Small intestine (tissue), 16 donors: Measurements from ENCODE around the gene DIPK2A. TPM values are rescaled to one million over a fixed set of nuclear protein-coding genes. Genes with fewer than 3 reads are reported as not detected.

ENCODE experiments used
- DNase-seq, 2 donors: peaks; one replicate each; pipeline versions ENCODE4 v3.0.0 to v3.0.0-alpha.2; 2013
- FAIRE-seq: peaks from 2 replicates; lab custom pipeline; 2012; peaks lifted over from hg19 to GRCh38; lab: Jason Lieb, UNC
- H3K27ac ChIP-seq, 3 donors: one replicate each; pipeline ENCODE4 v1.5.1; 2013; ENCODE audit warnings: low read length in 2 of 3, mild to moderate bottlenecking in 2 of 3, control low read depth in 1 of 3, inconsistent platforms in 1 of 3, low read depth in 1 of 3, moderate library complexity in 1 of 3
- H3K27me3 ChIP-seq, 3 donors: one replicate each; pipeline ENCODE4 v1.6.1; 2013; ENCODE audit warnings: low read length in 3 of 3, inconsistent platforms in 1 of 3; ENCODE audit not compliant: control insufficient read depth in 3 of 3, insufficient read depth in 3 of 3
- H3K36me3 ChIP-seq, 3 donors: one replicate each; pipeline ENCODE4 v1.6.1; 2013; ENCODE audit warnings: low read length in 3 of 3, inconsistent platforms in 1 of 3, low read depth in 1 of 3, mild to moderate bottlenecking in 1 of 3, moderate library complexity in 1 of 3; ENCODE audit not compliant: control insufficient read depth in 3 of 3, insufficient read depth in 2 of 3
- H3K4me1 ChIP-seq, 3 donors: one replicate each; pipeline ENCODE4 v1.6.1; 2013; ENCODE audit warnings: low read length in 2 of 3, inconsistent platforms in 1 of 3, low read depth in 1 of 3, mild to moderate bottlenecking in 1 of 3, moderate library complexity in 1 of 3; ENCODE audit not compliant: control insufficient read depth in 3 of 3, insufficient read depth in 2 of 3
- H3K4me3 ChIP-seq, 3 donors: one replicate each; pipeline ENCODE4 v1.5.1; 2013; ENCODE audit warnings: low read length in 3 of 3, control low read depth in 1 of 3, inconsistent platforms in 1 of 3, low read depth in 1 of 3, mild to moderate bottlenecking in 1 of 3, moderate library complexity in 1 of 3
- H3K9me3 ChIP-seq, 2 donors: one replicate each; pipeline ENCODE4 v1.6.1; 2013; ENCODE audit warnings: low read depth in 1 of 2, low read length in 1 of 2; ENCODE audit not compliant: control insufficient read depth in 2 of 2, insufficient read depth in 1 of 2
- WGBS, 3 donors: extraction: QIAGEN DNeasy Blood & Tissue Kit; methylation state at CpG; one replicate each; pipeline ENCODE4 v1.1.7; 2013; 5-methylcytosine and 5-hydroxymethylcytosine counted together
- long read RNA-seq, 10 donors: transcript quantifications; one replicate each; lab custom pipeline, GENCODE V29; 2026
- polyA plus RNA-seq, 4 donors: library from polyadenylated mRNA; stranded (reverse) in 3 of 4; unstranded in 1 of 4; fragments of 200-250 nt in 3 of 4; fragments of 120-200 nt in 1 of 4; gene quantifications; one replicate each; pipeline versions ENCODE4 v1.2.1 to v1.2.3, GENCODE V29; 2013
- donor health status: healthy with polysubstance abuse.
- donor health status: control.
- donor health status: control.
- donor health status: Bipolar disorder and iron deficiency.
- donor health status: healthy.

The DIPK2A gene, protein sequence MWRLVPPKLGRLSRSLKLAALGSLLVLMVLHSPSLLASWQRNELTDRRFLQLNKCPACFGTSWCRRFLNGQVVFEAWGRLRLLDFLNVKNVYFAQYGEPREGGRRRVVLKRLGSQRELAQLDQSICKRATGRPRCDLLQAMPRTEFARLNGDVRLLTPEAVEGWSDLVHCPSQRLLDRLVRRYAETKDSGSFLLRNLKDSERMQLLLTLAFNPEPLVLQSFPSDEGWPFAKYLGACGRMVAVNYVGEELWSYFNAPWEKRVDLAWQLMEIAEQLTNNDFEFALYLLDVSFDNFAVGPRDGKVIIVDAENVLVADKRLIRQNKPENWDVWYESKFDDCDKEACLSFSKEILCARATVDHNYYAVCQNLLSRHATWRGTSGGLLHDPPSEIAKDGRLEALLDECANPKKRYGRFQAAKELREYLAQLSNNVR
- 10 to 100 TPM in 1 of 4 donors, 1 to 10 TPM in 3; 2.7 to 39.3 (median 5.2) TPM for polyA plus RNA-seq
- long read RNA-seq, donor 1, result 0 reads
- long read RNA-seq, donor 2, full-length matches to known transcripts, result 12 of 12 reads
- long read RNA-seq, donor 2, partial matches to known transcripts, result 0 of 12 reads
- long read RNA-seq, donor 2, other reads (novel, unspliced or antisense), result 0 of 12 reads
- long read RNA-seq, donor 3, full-length matches to known transcripts, result 24 of 24 reads
- long read RNA-seq, donor 3, partial matches to known transcripts, result 0 of 24 reads
- long read RNA-seq, donor 3, other reads (novel, unspliced or antisense), result 0 of 24 reads
- long read RNA-seq, donor 4, result 0 reads
- long read RNA-seq, donor 5, full-length matches to known transcripts, result 10 of 10 reads
- long read RNA-seq, donor 5, partial matches to known transcripts, result 0 of 10 reads
- long read RNA-seq, donor 5, other reads (novel, unspliced or antisense), result 0 of 10 reads
- long read RNA-seq, donor 6, full-length matches to known transcripts, result 14 of 90 reads
- long read RNA-seq, donor 6, partial matches to known transcripts, result 76 of 90 reads
- long read RNA-seq, donor 6, other reads (novel, unspliced or antisense), result 0 of 90 reads
- long read RNA-seq, donor 7, result 0 reads
- long read RNA-seq, donor 8, full-length matches to known transcripts, result 2 of 2 reads
- long read RNA-seq, donor 8, partial matches to known transcripts, result 0 of 2 reads
- long read RNA-seq, donor 8, other reads (novel, unspliced or antisense), result 0 of 2 reads
- long read RNA-seq, donor 9, full-length matches to known transcripts, result 2 of 2 reads
- long read RNA-seq, donor 9, partial matches to known transcripts, result 0 of 2 reads
- long read RNA-seq, donor 9, other reads (novel, unspliced or antisense), result 0 of 2 reads
- long read RNA-seq, donor 10, full-length matches to known transcripts, result 17 of 17 reads
- long read RNA-seq, donor 10, partial matches to known transcripts, result 0 of 17 reads
- long read RNA-seq, donor 10, other reads (novel, unspliced or antisense), result 0 of 17 reads

GRCh38 chr3:143971359-143972154 is at the start of gene DIPK2A:
Gene DIPK2A, plus strand, starts transcription at chr3:143971823. Its CDS starts 510 bp downstream, at chr3:143972333.
- 0 to 1% (median 0%) methylated on average over 68 to 71 of the region's 71 CpGs for WGBS, 3 donors
- Histone ChIP-seq H3K27ac (peak within 1 kb of the TSS; percentile 95 to 99 (median 97)), H3K4me1 (no peaks in the 10 kb centered on the region), H3K27me3 (no peaks in the 10 kb centered on the region), H3K36me3 (no peaks in the 10 kb centered on the region), H3K4me3 (peak within 1 kb of the TSS; percentile 59 to 61 (median 61)), H3K9me3 (no peaks in the 10 kb centered on the region)
- no peak for FAIRE-seq
- peak; percentile 95 to 98 for DNase-seq

DNA sequence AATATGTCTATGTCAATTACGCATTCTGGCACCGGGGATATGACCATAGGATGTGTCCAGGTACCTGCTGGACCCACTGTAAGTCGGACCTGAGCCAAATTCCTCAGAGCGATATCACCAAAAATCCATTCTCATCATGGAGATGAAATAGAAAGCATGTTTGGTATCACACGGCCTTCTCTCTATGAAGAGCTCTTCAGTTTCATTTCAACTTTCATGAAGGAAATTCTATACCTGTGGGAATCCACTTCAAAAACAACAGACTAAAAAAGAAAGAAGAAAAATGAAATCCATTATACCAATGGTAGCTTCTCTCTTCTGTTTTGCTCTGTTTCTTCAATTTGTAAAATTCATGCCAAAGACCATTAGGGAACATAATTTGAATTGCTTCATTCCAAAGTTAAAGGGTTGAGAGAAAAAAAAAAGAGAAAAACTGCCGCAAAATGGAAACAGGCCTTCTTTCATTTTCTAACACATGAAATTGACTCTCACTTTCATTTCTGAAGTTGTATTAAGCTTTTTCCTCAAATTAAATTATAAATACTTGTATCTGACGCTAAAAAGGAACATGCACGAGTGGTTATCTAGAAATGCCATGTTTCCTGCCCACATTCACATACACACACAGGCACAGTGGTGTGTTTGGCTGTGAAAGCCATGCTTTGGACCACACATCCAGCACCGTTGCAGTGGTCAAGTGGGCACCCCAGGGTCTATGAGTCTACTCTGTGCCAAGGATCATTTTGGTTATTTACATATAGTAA is 46.9 kb upstream of the DIPK2A start:
- Histone ChIP-seq H3K27ac (no peak overlapping the region), H3K27me3 (no peaks in the 10 kb centered on the region), H3K4me3 (no peak overlapping the region), H3K4me1 (no peaks in the 10 kb centered on the region), H3K36me3 (no peaks in the 10 kb centered on the region), H3K9me3 (no peaks in the 10 kb centered on the region)
- DNase-seq (no peak), FAIRE-seq (no peak)
- WGBS, 3 donors, result 77 to 81% (median 78%) methylated on average over 9 of the region's 9 CpGs

- no peaks in the 10 kb centered on the region for H3K36me3 ChIP-seq
- H3K27ac ChIP-seq, result no peak overlapping the region
- no peak for FAIRE-seq
- 71 to 91% (median 77%) methylated on average over 1 of the region's 1 CpG for WGBS, 3 donors
- no peaks in the 10 kb centered on the region for H3K4me1 ChIP-seq
- H3K27me3 ChIP-seq, result no peaks in the 10 kb centered on the region
- DNase-seq, result no peak
- no peaks in the 10 kb centered on the region for H3K9me3 ChIP-seq
- no peak overlapping the region for H3K4me3 ChIP-seq
Observed at GRCh38 chr3:143928056-143928455, 43.6 kb upstream of the DIPK2A start.

- no peak overlapping the region for H3K4me3 ChIP-seq
- H3K36me3 ChIP-seq, result no peaks in the 10 kb centered on the region
- DNase-seq (no peak), FAIRE-seq (no peak)
- H3K4me1 ChIP-seq, result no peaks in the 10 kb centered on the region
- 50 to 78% (median 65%) methylated on average over 3 of the region's 3 CpGs for WGBS, 3 donors
- H3K9me3 ChIP-seq, result no peaks in the 10 kb centered on the region
- H3K27me3 ChIP-seq, result no peaks in the 10 kb centered on the region
- no peak overlapping the region for H3K27ac ChIP-seq
Observed at GRCh38 chr3:143928541-143929255, 42.9 kb upstream of the DIPK2A start.

DNA sequence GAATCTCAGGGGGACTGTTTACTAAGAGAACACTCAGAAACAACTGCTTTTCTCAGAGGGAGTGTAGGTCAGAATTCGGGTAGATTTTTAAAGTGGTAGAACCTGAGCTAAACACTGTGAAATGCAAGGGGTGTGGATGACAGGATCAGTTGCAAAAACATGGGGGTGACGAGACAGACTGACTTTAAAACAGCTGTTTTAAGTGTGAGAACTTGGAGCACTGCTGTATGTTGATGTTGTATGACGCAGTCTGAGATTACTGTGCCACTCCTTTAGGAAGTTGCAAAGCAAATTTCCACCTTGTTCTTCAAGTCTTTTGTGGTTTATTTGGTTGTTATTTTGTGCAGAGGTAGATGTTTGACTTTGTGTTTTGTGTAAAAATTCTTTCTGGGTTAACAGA is 36.8 kb upstream of the DIPK2A start:
- FAIRE-seq, result no peak

DNA sequence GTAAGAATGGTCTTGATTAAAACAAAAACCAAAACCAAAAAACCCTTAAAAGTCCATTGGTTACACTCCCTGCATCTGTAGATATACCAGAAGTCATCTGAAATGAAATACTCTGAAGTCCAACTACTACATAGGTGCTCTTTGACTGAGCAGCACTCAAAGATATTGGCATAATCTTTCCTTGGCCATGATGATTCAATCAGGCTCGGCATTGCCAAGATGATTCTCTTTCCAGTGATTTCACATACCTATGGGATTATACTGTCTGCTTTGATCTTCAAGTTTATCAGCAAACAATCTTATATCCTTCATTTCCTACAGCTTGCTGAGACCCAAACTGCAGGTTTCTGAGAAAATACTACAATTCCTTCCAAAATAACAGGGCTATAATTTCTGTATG is 35.9 kb upstream of the DIPK2A start:
- DNase-seq, result no peak
- Histone ChIP-seq H3K27ac (no peak overlapping the region), H3K4me3 (no peak overlapping the region), H3K27me3 (no peaks in the 10 kb centered on the region), H3K4me1 (no peaks in the 10 kb centered on the region), H3K9me3 (peaks cover 0 to 2% of the 10 kb centered on the region in 2 donors), H3K36me3 (no peaks in the 10 kb centered on the region)
- no peak for FAIRE-seq
- WGBS, 3 donors, result 48 to 76% (median 65%) methylated on average over 1 of the region's 1 CpG

More for the DNA sequence above, 36.8 kb upstream of the DIPK2A start:
- DNase-seq, result no peak
- Histone ChIP-seq H3K36me3 (no peaks in the 10 kb centered on the region), H3K4me1 (no peaks in the 10 kb centered on the region), H3K27me3 (no peaks in the 10 kb centered on the region), H3K4me3 (no peak overlapping the region), H3K9me3 (peaks cover 0 to 2% of the 10 kb centered on the region in 2 donors), H3K27ac (no peak overlapping the region)
- WGBS, 3 donors, result 35 to 64% (median 54%) methylated on average over 3 of the region's 3 CpGs
